ENCODE data around the gene MDFI.
A peak's percentile ranks its signal among the peaks of the same experiment; 100 is the strongest.

The MDFI gene

DNA sequence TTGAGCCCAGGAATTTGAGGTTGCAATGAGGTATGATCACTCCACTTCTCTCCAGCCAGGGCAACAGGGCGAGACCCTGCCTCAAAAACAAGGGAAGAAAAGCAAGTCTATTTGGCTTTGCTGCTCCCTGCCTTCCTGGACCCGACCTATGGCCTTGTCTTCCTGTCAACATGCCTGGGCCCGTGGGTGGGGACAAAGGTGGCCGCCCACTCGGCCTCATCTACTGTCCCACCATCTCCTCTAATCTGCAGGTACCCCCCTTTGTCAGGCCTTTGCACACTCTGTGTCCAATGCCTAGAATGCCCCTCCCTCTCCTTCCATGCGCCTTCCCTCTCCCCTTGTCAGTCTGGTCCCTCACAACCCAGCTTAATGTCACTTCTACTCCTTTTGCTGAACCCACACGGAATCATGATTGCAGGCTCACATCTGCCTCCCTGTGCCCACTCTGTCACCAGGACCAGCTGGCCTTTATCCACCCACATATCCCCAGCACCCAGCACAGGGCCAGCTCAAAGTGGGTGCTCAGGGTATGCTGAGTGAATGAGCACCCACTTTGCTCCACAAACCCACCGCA lies 40.3 kb downstream of the MDFI start:
- H3K4me3 ChIP-seq (ENCODE audit: low read depth, low read length) = no peak overlapping the region
- no peak for DNase-seq (ENCODE audit: low read depth)
- TF ChIP-seq, protein P1, sequence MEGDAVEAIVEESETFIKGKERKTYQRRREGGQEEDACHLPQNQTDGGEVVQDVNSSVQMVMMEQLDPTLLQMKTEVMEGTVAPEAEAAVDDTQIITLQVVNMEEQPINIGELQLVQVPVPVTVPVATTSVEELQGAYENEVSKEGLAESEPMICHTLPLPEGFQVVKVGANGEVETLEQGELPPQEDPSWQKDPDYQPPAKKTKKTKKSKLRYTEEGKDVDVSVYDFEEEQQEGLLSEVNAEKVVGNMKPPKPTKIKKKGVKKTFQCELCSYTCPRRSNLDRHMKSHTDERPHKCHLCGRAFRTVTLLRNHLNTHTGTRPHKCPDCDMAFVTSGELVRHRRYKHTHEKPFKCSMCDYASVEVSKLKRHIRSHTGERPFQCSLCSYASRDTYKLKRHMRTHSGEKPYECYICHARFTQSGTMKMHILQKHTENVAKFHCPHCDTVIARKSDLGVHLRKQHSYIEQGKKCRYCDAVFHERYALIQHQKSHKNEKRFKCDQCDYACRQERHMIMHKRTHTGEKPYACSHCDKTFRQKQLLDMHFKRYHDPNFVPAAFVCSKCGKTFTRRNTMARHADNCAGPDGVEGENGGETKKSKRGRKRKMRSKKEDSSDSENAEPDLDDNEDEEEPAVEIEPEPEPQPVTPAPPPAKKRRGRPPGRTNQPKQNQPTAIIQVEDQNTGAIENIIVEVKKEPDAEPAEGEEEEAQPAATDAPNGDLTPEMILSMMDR (IDR thresholded peaks at IDR 0.05; ENCODE audit: insufficient read depth, low read depth, low read length, missing control alignments) = no peak

DNA sequence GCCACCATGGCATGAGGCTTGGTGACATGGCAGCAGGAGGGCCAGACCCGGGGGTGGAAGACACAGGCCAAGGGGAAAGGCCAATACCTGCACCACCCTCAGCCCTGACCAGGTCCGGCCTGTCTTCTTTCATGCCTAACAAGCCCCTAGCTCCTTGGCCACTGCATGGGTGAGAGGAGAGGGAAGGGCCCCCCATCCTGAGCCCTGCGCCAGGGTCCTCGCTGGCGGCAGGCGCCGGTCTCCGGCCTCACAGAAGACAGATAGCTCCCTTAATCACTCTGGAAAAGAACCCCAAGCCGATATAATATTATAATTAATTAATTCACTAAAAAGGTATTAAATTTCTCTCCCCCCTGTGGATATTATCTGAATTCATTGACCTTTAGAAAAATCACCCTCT lies 41.4 kb downstream of the MDFI start:
- DNase-seq (ENCODE audit: low read depth) = no peak
- TF ChIP-seq, protein P1 (IDR thresholded peaks at IDR 0.05; ENCODE audit: insufficient read depth, low read depth, low read length, missing control alignments) = no peak
- H3K4me3 ChIP-seq (ENCODE audit: low read depth, low read length) = no peak overlapping the region

GRCh38 chr6:41680182-41680965 lies 42.1 kb downstream of the MDFI start:
- TF ChIP-seq, protein P1 (IDR thresholded peaks at IDR 0.05; ENCODE audit: insufficient read depth, low read depth, low read length, missing control alignments) = no peak
- no peak overlapping the region for H3K4me3 ChIP-seq (ENCODE audit: low read depth, low read length)
- DNase-seq (ENCODE audit: low read depth) = no peak

DNA sequence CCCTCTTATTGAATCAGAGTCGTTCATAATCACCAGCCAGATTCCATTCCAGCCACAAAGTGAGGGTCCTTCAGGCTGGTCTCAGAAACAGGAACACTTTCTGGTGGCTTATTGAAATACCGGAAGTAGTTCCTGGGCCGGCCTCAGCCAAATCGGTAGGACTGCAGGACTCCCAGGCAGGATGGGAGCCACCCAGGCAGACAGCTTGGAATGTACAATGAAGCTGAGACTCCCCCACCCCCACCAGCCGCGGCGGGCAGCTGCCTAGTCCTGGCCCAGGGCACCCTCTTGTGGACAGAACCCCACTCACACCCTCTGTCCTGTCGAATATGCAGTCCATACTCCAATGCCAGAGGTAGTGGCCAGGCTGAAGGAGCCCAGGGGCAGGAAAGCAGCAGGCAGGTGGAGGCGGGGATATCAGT lies 43.8 kb downstream of the MDFI start:
- TF ChIP-seq, protein P1 (IDR thresholded peaks at IDR 0.05; ENCODE audit: insufficient read depth, low read depth, low read length, missing control alignments) = peak; percentile 79
- no peak overlapping the region for H3K4me3 ChIP-seq (ENCODE audit: low read depth, low read length)
- DNase-seq (ENCODE audit: low read depth) = peak; percentile 81

DNA sequence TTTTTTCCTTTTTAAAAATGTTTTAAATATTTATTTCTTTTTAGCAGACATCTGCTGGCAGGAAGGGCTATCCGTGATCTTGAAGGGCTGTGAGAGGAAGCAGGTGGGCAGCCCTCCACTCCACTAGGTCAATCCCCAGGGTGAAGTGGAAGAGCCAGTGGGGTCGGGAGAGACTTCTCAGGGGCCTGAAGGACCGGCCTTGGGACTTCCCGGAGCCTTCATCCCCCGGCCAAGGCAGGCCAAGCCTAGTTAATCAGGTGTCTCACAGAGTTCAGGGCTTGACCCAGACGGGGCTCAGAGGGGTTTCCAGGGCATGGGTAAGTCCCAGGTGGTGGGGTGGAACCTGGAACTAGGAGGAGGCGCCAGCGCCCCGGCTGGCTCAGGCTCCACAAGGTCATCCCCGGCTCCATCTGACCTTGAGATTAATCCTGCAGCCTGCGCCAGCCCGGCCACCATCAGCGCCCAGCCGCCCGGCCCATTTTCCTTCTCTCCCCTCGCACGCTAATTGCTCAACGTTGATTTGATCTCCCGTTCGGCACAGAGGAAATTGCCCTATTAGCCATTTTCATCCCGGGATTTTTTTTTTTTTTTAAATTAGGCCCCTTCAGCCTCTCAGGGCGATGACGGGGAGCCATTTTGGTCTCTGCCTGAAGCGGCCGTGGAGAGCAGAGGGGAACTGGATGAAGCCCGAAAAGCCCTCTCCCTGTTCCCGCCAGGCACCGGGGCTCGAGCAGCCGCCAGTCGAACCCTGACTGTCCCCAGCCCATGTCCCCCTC lies 44.4 kb downstream of the MDFI start:
- TF ChIP-seq, protein P1 (IDR thresholded peaks at IDR 0.05; ENCODE audit: insufficient read depth, low read depth, low read length, missing control alignments) = no peak
- DNase-seq (ENCODE audit: low read depth) = peak; percentile 38
- H3K4me3 ChIP-seq (ENCODE audit: low read depth, low read length) = no peak overlapping the region

GRCh38 chr6:41683273-41683522 lies 44.9 kb downstream of the MDFI start:
- H3K4me3 ChIP-seq (ENCODE audit: low read depth, low read length) = no peak overlapping the region
- DNase-seq (ENCODE audit: low read depth) = no peak
- TF ChIP-seq, protein P1 (IDR thresholded peaks at IDR 0.05; ENCODE audit: insufficient read depth, low read depth, low read length, missing control alignments) = no peak

Data from GM12865 (cell line).